HepG2 (cell line): ENCODE measurements around the gene ARHGEF12. TPM values are rescaled to one million over a fixed set of nuclear protein-coding genes. Genes with fewer than 3 reads are reported as not detected.

ENCODE experiments used
- ARHGAP35 ChIP-seq: sonication (generic); formaldehyde crosslinking; IDR thresholded peaks from 2 replicates; pipeline ENCODE4 v1.9.0; 2022; ENCODE audit warnings: mild to moderate bottlenecking, inconsistent platforms, moderate library complexity, missing genetic modification reagents, borderline replicate concordance
- ATF2 ChIP-seq: sonication (generic); formaldehyde crosslinking; IDR thresholded peaks from 2 replicates; pipeline ENCODE4 v1.4.0; 2020; ENCODE audit warnings: missing genetic modification reagents
- ATF7-NPFF ChIP-seq: sonication (generic); formaldehyde crosslinking; IDR thresholded peaks from 2 replicates; pipeline ENCODE4 v1.8.1; 2023; ENCODE audit warnings: mild to moderate bottlenecking, low read depth, missing genetic modification reagents, moderate library complexity
- BCL6 ChIP-seq: IDR thresholded peaks from 2 replicates; pipeline ENCODE4 v1.6.1; 2016; ENCODE audit warnings: missing genetic modification reagents, missing compliant biosample characterization
- ERF ChIP-seq: IDR thresholded peaks from 2 replicates; pipeline ENCODE4 v1.6.1; 2018; ENCODE audit warnings: missing biosample characterization, missing genetic modification reagents
- FIP1L1 ChIP-seq: fragments of 200-400 bp; formaldehyde crosslinking; IDR thresholded peaks from 2 replicates; pipeline ENCODE4 v1.6.1; 2018; ENCODE audit warnings: low read depth, mild to moderate bottlenecking, low read length, moderate library complexity, borderline replicate concordance; ENCODE audit not compliant: insufficient read depth
- KLF12 ChIP-seq: sonication (generic); formaldehyde crosslinking; IDR thresholded peaks from 2 replicates; pipeline ENCODE4 v1.4.0; 2020; ENCODE audit warnings: missing genetic modification reagents, borderline replicate concordance
- MAFK ChIP-seq, 2 experiments: IDR thresholded peaks in 1 of 2; conservative IDR thresholded peaks in 1 of 2; 2 replicates each; pipeline ENCODE4 v1.6.1; 2011; ENCODE audit warnings: improper control_type of control experiment in 2 of 2, low read length in 2 of 2
- NPAS2 ChIP-seq: sonication (generic); formaldehyde crosslinking; IDR thresholded peaks from 2 replicates; pipeline ENCODE4 v1.8.0; 2022; ENCODE audit warnings: mild to moderate bottlenecking, missing genetic modification reagents, borderline replicate concordance
- PITX1 ChIP-seq: sonication (generic); formaldehyde crosslinking; IDR thresholded peaks from 2 replicates; pipeline ENCODE4 v1.5.1; 2020; ENCODE audit warnings: mild to moderate bottlenecking, missing genetic modification reagents
- SOX6 ChIP-seq, 2 experiments: fragments of 450-650 bp in 1 of 2; sonication (generic) in 1 of 2; formaldehyde crosslinking in 1 of 2; IDR thresholded peaks; 2 replicates each; pipeline versions ENCODE4 v1.4.0 to v1.6.1; 2017 to 2020; ENCODE audit warnings: antibody characterized with exemption in 1 of 2, mild to moderate bottlenecking in 1 of 2, missing genetic modification reagents in 1 of 2
- ZBTB39 ChIP-seq: sonication (generic); formaldehyde crosslinking; IDR thresholded peaks from 2 replicates; pipeline ENCODE4 v1.5.0; 2020; ENCODE audit warnings: missing genetic modification reagents
- ZMYM4 ChIP-seq: sonication (generic); formaldehyde crosslinking; IDR thresholded peaks from 2 replicates; pipeline ENCODE4 v1.8.1; 2023; ENCODE audit warnings: mild to moderate bottlenecking, missing genetic modification reagents
- ZNF260 ChIP-seq: sonication (generic); formaldehyde crosslinking; IDR thresholded peaks from 2 replicates; pipeline ENCODE4 v1.4.0; 2020; ENCODE audit warnings: missing genetic modification reagents, low read depth, mild to moderate bottlenecking, borderline replicate concordance
- ZNF432 ChIP-seq: sonication (generic); formaldehyde crosslinking; IDR thresholded peaks from 2 replicates; pipeline ENCODE4 v1.5.0; 2020; ENCODE audit warnings: missing genetic modification reagents, mild to moderate bottlenecking, borderline replicate concordance
- ZNF484 ChIP-seq: sonication (generic); formaldehyde crosslinking; IDR thresholded peaks from 2 replicates; pipeline ENCODE4 v1.5.1; 2020; ENCODE audit warnings: mild to moderate bottlenecking, low read depth, missing genetic modification reagents, borderline replicate concordance
- ZNF652 ChIP-seq: IDR thresholded peaks from 2 replicates; pipeline ENCODE4 v1.6.1; 2016; ENCODE audit warnings: low read depth, borderline replicate concordance
- polyA plus RNA-seq, 8 experiments: library from polyadenylated mRNA; depleted of rRNA in 3 of 8; stranded (reverse) in 7 of 8; unstranded in 1 of 8; fragments of >200 nt; fragmentation: Illumina TruSeq in 4 of 8; extraction: Trizol in 4 of 8; gene quantifications; 2 replicates each; pipeline versions ENCODE4 v1.2.1 to v1.2.3, GENCODE V29; 2011 to 2016; ENCODE audit warnings: low read depth in 4 of 8, missing spikeins in 1 of 8, mixed read lengths in 1 of 8; ENCODE audit not compliant: insufficient read depth in 1 of 8
- total RNA-seq, 5 experiments: library from RNA; depleted of rRNA; stranded (reverse); fragments of >200 nt; fragmentation: Illumina TruSeq; extraction: Trizol; gene quantifications; 2 replicates each; pipeline ENCODE4 v1.2.3, GENCODE V29; 2016; ENCODE audit warnings: low read depth in 1 of 5
- TF ChIP-seq, protein P1 (sequence below): sonication (generic); formaldehyde crosslinking; IDR thresholded peaks from 2 replicates; pipeline ENCODE4 v1.8.0; 2022; ENCODE audit warnings: missing genetic modification reagents, mild to moderate bottlenecking, borderline replicate concordance
- TF ChIP-seq, protein P2 (sequence below): IDR thresholded peaks from 2 replicates; pipeline ENCODE4 v1.4.0; 2020; ENCODE audit warnings: mild to moderate bottlenecking, missing genetic modification reagents
- TF ChIP-seq, protein P3 (sequence below): sonication (generic); formaldehyde crosslinking; IDR thresholded peaks from 2 replicates; pipeline ENCODE4 v1.8.0; 2022; ENCODE audit warnings: mild to moderate bottlenecking, missing genetic modification reagents, moderate library complexity

Gene ARHGEF12
- total and polyA plus RNA-seq, 2 of the 13 experiments (the other 11 are each of a cell fraction or from before 2014, with no cell fraction given) = 17.9 to 54.4 TPM

- TF ChIP-seq ZNF432 (CRISPR knock-in tag) (no peak), MAFK (conservative IDR thresholded peaks at IDR 0.05 in 1 of 2, IDR thresholded peaks at IDR 0.05 in 1 of 2; ENCODE audit: low read length in 2 of 2) (peak in 1 of 2 experiments; percentile 60; a peak in 1 of 4 replicates), ZMYM4 (CRISPR knock-in tag) (peak; percentile 45; the same call in 1 of the 2 replicates), FIP1L1 (no peak), ZNF484 (CRISPR knock-in tag) (no peak), ZNF260 (CRISPR knock-in tag) (no peak), BCL6 (peak; percentile 82), SOX6 (IDR thresholded peaks at IDR 0.05) (no peak), SOX6 (CRISPR knock-in tag; IDR thresholded peaks at IDR 0.05) (peak; percentile 53; the same call in 1 of the 2 replicates), ATF7-NPFF (CRISPR knock-in tag) (no peak), ATF2 (no peak; the same call in 1 of the 2 replicates), ARHGAP35 (CRISPR knock-in tag) (no peak), ZBTB39 (no peak), NPAS2 (CRISPR knock-in tag) (no peak), ERF (CRISPR knock-in tag) (0 out of 2 replicates have a peak, but pooled peaks have one; percentile 28), PITX1 (CRISPR knock-in tag) (no peak), ZNF652 (CRISPR knock-in tag) (no peak), KLF12 (CRISPR knock-in tag) (no peak)
- TF ChIP-seq, protein P1, sequence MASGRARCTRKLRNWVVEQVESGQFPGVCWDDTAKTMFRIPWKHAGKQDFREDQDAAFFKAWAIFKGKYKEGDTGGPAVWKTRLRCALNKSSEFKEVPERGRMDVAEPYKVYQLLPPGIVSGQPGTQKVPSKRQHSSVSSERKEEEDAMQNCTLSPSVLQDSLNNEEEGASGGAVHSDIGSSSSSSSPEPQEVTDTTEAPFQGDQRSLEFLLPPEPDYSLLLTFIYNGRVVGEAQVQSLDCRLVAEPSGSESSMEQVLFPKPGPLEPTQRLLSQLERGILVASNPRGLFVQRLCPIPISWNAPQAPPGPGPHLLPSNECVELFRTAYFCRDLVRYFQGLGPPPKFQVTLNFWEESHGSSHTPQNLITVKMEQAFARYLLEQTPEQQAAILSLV (CRISPR knock-in tag) = no peak
- TF ChIP-seq, protein P2, sequence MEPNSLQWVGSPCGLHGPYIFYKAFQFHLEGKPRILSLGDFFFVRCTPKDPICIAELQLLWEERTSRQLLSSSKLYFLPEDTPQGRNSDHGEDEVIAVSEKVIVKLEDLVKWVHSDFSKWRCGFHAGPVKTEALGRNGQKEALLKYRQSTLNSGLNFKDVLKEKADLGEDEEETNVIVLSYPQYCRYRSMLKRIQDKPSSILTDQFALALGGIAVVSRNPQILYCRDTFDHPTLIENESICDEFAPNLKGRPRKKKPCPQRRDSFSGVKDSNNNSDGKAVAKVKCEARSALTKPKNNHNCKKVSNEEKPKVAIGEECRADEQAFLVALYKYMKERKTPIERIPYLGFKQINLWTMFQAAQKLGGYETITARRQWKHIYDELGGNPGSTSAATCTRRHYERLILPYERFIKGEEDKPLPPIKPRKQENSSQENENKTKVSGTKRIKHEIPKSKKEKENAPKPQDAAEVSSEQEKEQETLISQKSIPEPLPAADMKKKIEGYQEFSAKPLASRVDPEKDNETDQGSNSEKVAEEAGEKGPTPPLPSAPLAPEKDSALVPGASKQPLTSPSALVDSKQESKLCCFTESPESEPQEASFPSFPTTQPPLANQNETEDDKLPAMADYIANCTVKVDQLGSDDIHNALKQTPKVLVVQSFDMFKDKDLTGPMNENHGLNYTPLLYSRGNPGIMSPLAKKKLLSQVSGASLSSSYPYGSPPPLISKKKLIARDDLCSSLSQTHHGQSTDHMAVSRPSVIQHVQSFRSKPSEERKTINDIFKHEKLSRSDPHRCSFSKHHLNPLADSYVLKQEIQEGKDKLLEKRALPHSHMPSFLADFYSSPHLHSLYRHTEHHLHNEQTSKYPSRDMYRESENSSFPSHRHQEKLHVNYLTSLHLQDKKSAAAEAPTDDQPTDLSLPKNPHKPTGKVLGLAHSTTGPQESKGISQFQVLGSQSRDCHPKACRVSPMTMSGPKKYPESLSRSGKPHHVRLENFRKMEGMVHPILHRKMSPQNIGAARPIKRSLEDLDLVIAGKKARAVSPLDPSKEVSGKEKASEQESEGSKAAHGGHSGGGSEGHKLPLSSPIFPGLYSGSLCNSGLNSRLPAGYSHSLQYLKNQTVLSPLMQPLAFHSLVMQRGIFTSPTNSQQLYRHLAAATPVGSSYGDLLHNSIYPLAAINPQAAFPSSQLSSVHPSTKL (CRISPR knock-in tag) = peak; percentile 68
- TF ChIP-seq, protein P3, sequence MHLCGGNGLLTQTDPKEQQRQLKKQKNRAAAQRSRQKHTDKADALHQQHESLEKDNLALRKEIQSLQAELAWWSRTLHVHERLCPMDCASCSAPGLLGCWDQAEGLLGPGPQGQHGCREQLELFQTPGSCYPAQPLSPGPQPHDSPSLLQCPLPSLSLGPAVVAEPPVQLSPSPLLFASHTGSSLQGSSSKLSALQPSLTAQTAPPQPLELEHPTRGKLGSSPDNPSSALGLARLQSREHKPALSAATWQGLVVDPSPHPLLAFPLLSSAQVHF (CRISPR knock-in tag) = no peak
Observed at GRCh38 chr11:120391292-120391691, 55.1 kb downstream of the ARHGEF12 start (continued).
